Activated naive CD8-positive, alpha-beta T cell treated with anti-CD3 and anti-CD28 coated beads for 36 hours (primary cell): Measurements from ENCODE around the gene TNFRSF18. TPM values are rescaled to one million over a fixed set of nuclear protein-coding genes. Genes with fewer than 3 reads are reported as not detected.
"Not testable (repeated sequence)": the region's sequence is repeated elsewhere in the genome, so short reads cannot be mapped to it uniquely, and the experiment has no call there.

Experiments used
- DNase-seq: peaks from one replicate; pipeline ENCODE4 v3.0.0; 2021
- H3K27ac Mint-ChIP-seq: one replicate; pipeline ENCODE4 v1.8.0; 2022; ENCODE audit warnings: mild to moderate bottlenecking, moderate library complexity, mixed read lengths
- H3K27me3 Mint-ChIP-seq: one replicate; pipeline ENCODE4 v1.8.0; 2022; ENCODE audit warnings: mild to moderate bottlenecking, mixed read lengths
- H3K36me3 Mint-ChIP-seq: one replicate; pipeline ENCODE4 v1.8.0; 2021; ENCODE audit warnings: mild to moderate bottlenecking, mixed read lengths
- H3K4me1 Mint-ChIP-seq: one replicate; pipeline ENCODE4 v1.8.0; 2021; ENCODE audit warnings: mixed read lengths
- H3K4me3 Mint-ChIP-seq: one replicate; pipeline ENCODE4 v1.8.0; 2022; ENCODE audit warnings: mild to moderate bottlenecking, moderate library complexity, mixed read lengths
- H3K9me3 Mint-ChIP-seq: one replicate; pipeline ENCODE4 v1.8.0; 2022; ENCODE audit warnings: mixed read lengths
- total RNA-seq, 2 experiments: library from RNA; stranded (reverse); gene quantifications; one replicate each; pipeline ENCODE4 v1.2.3, GENCODE V29; 2021

The TNFRSF18 gene, protein sequence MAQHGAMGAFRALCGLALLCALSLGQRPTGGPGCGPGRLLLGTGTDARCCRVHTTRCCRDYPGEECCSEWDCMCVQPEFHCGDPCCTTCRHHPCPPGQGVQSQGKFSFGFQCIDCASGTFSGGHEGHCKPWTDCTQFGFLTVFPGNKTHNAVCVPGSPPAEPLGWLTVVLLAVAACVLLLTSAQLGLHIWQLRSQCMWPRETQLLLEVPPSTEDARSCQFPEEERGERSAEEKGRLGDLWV
- total RNA-seq, result 10 to 100 TPM; 52.5 to 53.3 TPM

DNA sequence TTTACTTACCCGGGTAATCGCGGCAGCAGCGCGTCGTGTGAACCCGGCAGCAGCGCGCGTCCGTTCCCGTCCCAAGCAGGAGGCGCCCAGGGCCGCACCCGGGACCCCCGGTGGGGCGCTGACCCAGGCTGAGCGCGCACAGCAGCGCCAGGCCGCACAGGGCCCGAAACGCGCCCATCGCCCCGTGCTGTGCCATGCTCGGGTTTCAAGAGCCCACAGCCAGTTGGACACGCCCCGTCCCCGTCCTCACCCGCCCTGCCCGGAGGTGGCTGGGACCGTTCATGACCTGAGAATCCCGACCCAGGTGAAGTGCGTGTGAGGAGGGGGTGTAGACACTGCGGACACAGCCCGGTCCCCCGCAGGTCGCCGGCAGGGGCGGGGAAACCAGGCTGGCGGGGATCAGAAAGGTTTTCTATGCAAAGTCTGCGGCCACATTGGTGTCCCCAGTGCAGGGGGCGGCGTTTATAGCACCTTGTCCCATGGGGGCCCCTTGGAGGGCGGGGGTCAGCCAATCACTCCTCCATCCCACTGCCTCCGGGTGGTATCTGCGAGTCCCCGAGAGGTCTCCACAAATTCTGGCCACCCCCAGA lies at the start of gene TNFRSF18:
Gene TNFRSF18 (minus strand): TSS at position 217 of the 590 bp plus-strand sequence. CDS start 21 bp downstream, at position 196.
- Mint-ChIP-seq H3K27ac (peak within 1 kb of the TSS; percentile 67), H3K27me3 (no peaks in the 10 kb centered on the region), H3K9me3 (no peaks in the 10 kb centered on the region), H3K4me3 (peak within 1 kb of the TSS; percentile 78), H3K36me3 (peaks cover 5% of the 10 kb centered on the region), H3K4me1 (peaks cover 26% of the 10 kb centered on the region)
- peak; percentile 56 for DNase-seq

DNA sequence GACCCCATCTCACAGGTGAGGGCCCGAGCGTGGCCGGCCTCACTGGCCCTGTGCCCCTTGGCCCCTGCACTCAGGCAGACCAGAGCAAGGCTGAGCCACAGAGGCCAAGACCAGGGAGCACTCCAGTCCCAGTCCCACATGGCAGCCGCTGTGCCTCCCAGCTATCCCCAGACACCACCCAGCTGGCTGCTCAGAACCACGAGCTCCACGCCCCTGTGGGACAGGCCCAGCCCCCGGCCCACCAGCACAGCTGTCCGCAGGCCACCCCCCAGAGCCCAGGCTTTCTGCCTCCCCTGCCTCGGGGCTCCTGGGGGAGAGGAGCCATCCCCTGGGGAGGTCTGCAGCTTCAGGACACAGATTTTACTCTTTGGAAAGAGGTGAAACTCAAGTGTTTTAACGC lies 49.2 kb upstream of the TNFRSF18 start:
- Mint-ChIP-seq H3K27ac (no peak overlapping the region), H3K4me1 (peaks cover 8% of the 10 kb centered on the region), H3K9me3 (no peaks in the 10 kb centered on the region), H3K36me3 (peaks cover 35% of the 10 kb centered on the region), H3K4me3 (no peak overlapping the region), H3K27me3 (no peaks in the 10 kb centered on the region)
- no peak for DNase-seq

DNA sequence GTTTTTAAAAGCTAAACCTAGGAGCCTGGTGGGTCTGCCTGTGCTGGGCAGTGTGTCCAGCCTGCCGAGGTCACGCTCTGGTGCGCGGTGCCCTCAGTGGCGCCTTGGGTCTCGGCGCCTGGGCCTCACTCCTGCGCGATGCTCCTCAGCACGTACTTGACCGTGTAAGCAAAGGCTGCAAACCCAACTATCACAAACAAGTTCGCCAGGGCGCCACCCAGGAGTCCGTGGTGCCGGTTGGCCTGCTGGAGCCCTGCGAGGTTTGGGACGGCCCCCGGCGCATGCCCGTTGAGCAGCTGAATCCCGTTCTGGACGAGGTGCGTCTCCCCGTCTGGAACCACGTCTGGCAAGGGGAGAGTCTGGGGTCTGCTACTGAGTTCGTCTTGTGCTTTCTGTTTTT lies 48.7 kb upstream of the TNFRSF18 start:
- H3K9me3 Mint-ChIP-seq, result no peaks in the 10 kb centered on the region
- H3K4me1 Mint-ChIP-seq, result peaks cover 11% of the 10 kb centered on the region
- H3K27me3 Mint-ChIP-seq, result no peaks in the 10 kb centered on the region
- no peak overlapping the region for H3K27ac Mint-ChIP-seq
- H3K36me3 Mint-ChIP-seq, result peaks cover 35% of the 10 kb centered on the region
- DNase-seq, result no peak
- H3K4me3 Mint-ChIP-seq, result no peak overlapping the region

DNA sequence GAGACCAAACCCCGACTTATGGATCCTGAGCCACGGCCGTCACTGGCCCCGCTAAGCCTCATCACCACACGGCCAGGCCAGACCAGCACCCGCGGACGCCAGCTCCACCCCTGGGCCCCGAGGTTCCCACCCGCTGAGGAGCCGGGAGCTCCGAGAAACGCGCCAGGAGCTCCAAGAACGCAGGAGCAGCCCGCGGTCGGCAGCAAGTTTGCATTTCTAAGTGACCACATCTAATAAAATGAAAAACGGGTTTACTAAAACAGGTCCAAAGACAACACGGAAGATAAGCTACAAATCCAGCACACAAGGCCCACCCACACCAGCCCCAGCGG lies 48.2 kb upstream of the TNFRSF18 start:
- H3K36me3 Mint-ChIP-seq, result peaks cover 32% of the 10 kb centered on the region
- H3K27me3 Mint-ChIP-seq, result no peaks in the 10 kb centered on the region
- H3K4me3 Mint-ChIP-seq, result no peak overlapping the region
- H3K4me1 Mint-ChIP-seq, result peaks cover 13% of the 10 kb centered on the region
- no peak overlapping the region for H3K27ac Mint-ChIP-seq
- H3K9me3 Mint-ChIP-seq, result no peaks in the 10 kb centered on the region
- DNase-seq, result no peak

DNA sequence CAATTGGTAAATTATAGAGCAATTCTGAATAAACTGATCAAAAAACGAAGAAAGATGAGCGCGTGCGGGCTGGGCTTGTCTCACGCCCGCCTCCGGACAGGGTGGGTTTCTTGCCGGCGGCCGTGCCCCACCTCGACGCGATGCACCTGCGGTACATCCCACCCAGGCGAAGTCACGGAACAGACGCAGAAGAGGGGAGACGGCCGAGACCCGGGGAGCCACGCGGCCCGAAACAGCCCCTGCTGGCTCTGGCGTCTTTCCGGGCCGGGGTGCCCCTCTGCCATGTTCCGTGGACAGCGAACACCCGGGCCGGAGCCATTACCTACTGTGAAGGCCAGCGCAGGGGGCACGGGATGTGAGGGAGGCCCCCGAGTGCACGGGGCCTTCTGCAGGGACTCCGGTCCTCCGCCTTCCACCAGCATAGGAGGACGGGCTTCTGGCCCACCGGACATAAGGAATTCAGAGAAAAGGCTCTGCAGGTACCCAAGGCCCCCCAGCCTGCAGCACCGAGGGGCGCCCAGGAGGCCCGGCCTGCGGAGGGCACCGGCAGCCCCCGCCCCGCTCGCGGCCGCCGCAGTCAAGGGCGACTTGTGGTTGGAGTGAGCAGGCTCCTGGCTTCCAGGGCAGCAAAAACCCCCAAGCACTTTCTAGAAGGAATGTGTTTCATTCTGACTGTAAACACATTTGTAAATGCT lies 47.7 kb upstream of the TNFRSF18 start:
- Mint-ChIP-seq H3K36me3 (peaks cover 29% of the 10 kb centered on the region), H3K9me3 (no peaks in the 10 kb centered on the region), H3K4me3 (no peak overlapping the region), H3K4me1 (peaks cover 14% of the 10 kb centered on the region), H3K27me3 (no peaks in the 10 kb centered on the region), H3K27ac (no peak overlapping the region)
- no peak for DNase-seq

DNA sequence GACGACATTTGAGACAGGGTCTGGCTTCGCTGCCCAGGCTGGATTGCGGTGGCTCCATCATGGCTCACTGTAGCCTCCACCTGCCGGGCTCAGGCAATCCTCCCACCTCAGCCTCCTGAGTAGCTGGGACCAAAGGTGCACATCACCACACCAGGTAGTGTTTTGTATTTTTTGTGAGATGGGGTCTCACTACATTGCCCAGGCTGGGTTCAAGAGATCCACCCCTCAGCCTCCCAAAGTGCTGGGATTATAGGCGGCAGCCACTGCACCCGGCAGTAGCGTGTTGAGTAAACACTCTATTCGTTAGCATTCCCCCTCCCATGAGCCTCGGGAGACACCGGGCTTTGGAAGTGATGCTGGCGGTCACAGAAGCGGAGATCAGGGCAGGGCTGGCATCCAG lies 46.9 kb upstream of the TNFRSF18 start:
- H3K36me3 Mint-ChIP-seq, result peaks cover 26% of the 10 kb centered on the region
- no peak overlapping the region for H3K4me3 Mint-ChIP-seq
- H3K27ac Mint-ChIP-seq, result peak overlapping the region; percentile 38
- no peak for DNase-seq
- H3K9me3 Mint-ChIP-seq, result no peaks in the 10 kb centered on the region
- H3K27me3 Mint-ChIP-seq, result no peaks in the 10 kb centered on the region
- H3K4me1 Mint-ChIP-seq, result peaks cover 14% of the 10 kb centered on the region

DNA sequence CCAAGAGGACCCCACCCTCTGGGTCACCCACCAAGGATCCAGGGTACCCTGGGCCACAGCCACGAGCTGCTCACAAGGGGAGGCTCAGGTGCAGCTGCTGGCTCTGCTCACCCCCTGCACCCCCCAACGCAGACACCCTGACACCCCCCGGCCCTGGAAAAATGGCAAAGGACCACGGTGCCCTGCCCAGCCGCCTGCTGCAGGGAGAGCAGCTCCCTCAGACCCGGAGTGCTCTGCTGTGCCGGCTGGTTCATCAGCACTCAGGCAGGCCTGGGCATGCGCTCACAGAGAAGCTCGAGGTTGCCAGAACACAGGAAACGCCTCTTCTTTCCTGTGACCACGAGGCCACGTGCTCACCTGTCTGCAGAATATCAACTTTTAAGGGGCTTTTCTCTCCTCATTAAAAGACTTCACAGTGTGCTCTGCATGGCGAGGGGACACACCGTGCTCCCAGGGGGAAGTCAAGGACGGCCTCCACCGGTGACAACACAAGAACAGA lies 44.4 kb upstream of the TNFRSF18 start:
- Mint-ChIP-seq H3K27ac (peak overlapping the region; percentile 93), H3K27me3 (no peaks in the 10 kb centered on the region), H3K4me1 (peaks cover 14% of the 10 kb centered on the region), H3K4me3 (peak overlapping the region; percentile 54), H3K36me3 (peaks cover 21% of the 10 kb centered on the region), H3K9me3 (no peaks in the 10 kb centered on the region)
- DNase-seq, result peak; percentile 81

DNA sequence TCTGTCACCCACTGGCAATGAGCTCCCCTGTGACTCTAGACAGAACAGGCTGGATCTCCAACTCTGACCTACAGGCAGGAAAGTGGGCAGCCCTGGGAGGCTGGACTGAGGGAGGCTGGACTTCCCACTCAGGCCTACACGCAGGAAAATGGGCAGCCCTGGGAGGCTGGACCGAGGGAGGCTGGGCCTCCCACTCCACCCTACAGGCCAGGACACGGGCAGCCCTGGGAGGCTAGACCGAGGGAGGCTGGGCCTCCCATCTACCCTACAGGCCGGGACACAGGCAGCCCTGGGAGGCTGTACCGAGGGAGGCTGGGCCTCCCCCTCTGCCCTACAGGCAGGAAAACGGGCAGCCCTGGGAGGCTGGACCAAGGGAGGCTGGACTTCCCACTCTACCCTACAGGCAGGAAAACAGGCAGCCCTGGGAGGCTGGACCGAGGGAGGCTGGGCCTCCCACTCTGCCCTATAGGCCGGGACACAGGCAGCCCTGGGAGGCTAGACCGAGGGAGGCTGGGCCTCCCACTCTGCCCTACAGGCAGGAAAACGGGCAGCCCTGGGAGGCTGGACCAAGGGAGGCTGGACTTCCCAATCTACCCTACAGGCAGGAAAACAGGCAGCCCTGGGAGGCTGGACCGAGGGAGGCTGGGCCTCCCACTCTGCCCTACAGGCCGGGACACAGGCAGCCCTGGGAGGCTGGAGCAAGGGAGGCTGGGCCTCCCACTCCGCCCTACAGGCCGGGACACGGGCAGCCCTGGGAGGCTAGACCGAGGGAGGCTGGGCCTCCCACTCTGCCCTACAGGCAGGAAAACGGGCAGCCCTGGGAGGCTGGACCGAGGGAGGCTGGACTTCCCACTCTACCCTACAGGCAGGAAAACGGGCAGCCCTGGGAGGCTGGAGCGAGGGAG lies 41.9 kb upstream of the TNFRSF18 start:
- H3K27me3 Mint-ChIP-seq, H3K4me3 Mint-ChIP-seq, DNase-seq, H3K9me3 Mint-ChIP-seq, H3K27ac Mint-ChIP-seq: not testable (repeated sequence)
- peaks cover 14% of the 10 kb centered on the region for H3K4me1 Mint-ChIP-seq
- peaks cover 18% of the 10 kb centered on the region for H3K36me3 Mint-ChIP-seq

DNA sequence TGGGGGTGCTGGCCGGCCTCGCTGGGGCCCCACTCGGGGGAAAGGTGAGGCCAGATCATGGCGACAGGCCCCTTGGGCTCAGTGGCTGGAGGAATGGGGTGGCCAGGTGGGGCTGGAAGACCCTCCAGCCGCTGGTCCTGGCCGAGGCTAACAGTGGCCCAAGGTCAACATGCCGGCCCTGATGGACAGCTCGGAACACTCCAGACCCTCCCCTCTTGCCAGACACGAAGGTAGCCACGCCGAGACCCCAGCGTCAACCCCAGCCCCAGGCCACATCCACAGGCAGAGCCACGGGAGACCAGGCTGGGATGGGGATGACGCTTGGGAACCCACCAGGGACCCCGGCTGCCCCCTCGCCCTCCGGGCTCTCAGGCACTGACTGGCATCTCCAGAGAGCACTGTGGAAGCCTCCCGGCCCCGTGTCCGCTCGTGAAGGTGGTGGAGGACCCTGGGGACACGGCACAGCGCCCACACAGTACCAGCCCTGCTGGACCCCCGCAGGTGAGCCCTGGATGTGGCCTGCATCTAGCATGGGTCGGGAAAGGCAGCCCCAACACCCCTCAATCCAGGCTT lies 41.0 kb upstream of the TNFRSF18 start:
- peaks cover 12% of the 10 kb centered on the region for H3K36me3 Mint-ChIP-seq
- no peak for DNase-seq
- no peaks in the 10 kb centered on the region for H3K9me3 Mint-ChIP-seq
- peaks cover 14% of the 10 kb centered on the region for H3K4me1 Mint-ChIP-seq
- no peak overlapping the region for H3K27ac Mint-ChIP-seq
- H3K4me3 Mint-ChIP-seq, result no peak overlapping the region
- H3K27me3 Mint-ChIP-seq, result no peaks in the 10 kb centered on the region

DNA sequence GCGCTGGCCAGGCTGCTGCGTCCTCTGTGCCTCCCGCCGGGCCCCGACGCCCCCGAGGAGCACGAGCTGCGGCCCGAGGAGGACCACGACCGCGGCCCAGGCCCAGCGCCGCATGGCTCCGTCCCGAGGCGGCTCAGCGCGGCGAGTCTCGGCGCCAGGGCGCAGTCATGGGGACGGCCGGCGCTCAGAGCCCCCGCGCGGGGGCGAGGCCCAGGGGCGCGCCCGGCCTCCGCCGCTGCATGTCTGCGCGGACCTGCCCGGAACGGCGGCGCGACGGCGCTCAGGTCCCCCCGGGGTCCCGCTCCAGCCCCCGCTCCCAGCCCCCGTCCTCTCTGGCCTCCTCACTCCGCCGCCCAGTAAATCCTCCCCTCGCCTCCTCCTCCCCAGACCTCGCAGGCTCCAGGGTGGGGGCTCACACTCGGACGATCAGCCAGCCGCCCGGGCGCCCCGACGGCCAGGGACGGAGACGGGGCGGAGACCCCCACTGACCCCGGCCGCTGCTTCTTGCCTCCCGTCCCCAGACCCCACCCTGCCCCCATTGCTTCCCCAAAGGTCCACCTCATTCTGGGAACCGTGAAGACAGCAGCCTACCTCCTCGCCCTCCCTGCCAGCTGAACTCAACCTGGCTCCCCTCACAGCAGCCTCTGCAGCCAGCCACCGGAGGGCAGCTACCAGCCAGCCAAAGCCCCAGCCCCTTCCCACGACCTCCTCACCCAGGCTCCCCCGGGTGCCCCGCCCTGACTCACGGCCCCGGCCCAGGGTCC lies 40.4 kb upstream of the TNFRSF18 start, which contains the start of gene C1QTNF12:
Gene C1QTNF12 (minus strand): TSS at position 146 of the 764 bp plus-strand sequence. CDS start 32 bp downstream, at position 114.
- no peak for DNase-seq
- Mint-ChIP-seq H3K4me3 (no peak within 1 kb of the TSS), H3K4me1 (peaks cover 14% of the 10 kb centered on the region), H3K27ac (no peak within 1 kb of the TSS), H3K36me3 (peaks cover 8% of the 10 kb centered on the region), H3K27me3 (no peaks in the 10 kb centered on the region), H3K9me3 (no peaks in the 10 kb centered on the region)

DNA sequence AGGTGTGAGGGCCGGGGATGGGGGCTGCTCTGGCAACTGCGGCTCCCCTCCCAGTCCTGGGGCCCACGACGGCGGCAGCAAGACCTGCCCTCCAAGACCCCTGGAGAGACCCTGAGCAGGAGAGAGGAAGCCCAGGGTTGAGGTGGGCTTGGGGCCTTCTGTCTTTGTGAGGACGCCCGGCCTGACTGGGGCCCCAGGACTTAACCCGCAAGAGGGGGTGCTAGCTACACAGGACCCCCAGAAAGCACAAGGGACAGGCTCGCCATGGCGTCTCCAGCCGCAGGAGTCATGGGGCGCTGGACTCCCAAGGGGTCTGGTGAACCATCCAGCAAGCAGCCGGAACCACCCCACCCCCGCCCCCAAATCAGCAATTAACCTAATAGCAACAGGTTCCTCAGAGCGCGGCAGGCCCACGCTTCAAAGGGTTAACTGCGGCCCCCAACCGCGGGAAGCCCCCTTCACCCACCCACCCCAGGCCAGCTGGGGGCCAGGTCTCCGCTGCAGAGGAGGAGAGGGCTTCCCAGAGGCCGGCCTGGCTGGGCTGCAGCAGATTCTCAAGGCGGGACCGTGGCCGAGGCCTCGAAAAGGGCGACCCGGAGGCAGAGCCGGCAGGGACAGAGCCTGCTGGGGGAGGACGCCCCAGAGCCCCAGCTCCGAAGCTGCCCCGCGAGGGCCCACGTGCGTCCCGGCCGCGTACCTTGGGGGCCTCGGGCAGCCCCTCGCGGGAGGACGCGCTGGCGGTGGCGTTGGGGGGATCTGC lies 39.6 kb upstream of the TNFRSF18 start:
- H3K4me3 Mint-ChIP-seq, result no peak overlapping the region
- H3K9me3 Mint-ChIP-seq, result no peaks in the 10 kb centered on the region
- H3K36me3 Mint-ChIP-seq, result peaks cover 6% of the 10 kb centered on the region
- H3K27ac Mint-ChIP-seq, result no peak overlapping the region
- H3K4me1 Mint-ChIP-seq, result peaks cover 11% of the 10 kb centered on the region
- no peak for DNase-seq
- H3K27me3 Mint-ChIP-seq, result no peaks in the 10 kb centered on the region

DNA sequence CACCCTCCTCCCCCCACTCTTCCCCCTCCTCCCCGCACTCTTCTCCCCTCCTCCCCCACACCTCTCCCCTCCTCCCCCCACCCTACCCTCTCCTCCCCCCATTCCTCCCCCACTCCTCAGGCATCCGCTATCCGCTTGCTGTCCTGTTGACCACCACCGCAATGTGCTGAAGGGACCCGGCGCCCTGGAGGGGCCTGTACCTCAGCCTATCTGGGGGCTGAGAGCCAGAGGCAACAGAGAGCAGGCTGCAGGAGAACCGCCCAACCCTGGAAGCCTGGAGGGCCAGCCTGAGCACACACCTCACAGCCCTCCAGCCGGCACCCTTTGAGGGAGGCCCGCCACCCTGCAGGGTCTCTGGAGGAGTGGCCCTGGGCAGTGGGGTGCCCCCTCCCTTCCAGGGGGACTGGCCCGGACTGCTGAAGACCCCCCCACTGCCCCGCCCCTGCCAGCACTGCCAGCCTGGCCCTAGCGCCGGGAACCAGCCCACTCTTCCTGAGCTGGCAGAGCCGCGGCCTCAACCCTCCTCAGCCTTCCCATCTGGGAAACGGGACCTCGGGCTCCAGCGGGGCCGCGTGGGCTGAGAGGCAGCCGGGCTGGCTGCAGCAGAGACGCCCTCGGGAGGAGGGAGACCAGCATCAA lies 38.9 kb upstream of the TNFRSF18 start:
- H3K36me3 Mint-ChIP-seq, result peaks cover 3% of the 10 kb centered on the region
- H3K4me1 Mint-ChIP-seq, result peaks cover 7% of the 10 kb centered on the region
- H3K27me3 Mint-ChIP-seq, result no peaks in the 10 kb centered on the region
- H3K27ac Mint-ChIP-seq, result no peak overlapping the region
- no peak for DNase-seq
- H3K4me3 Mint-ChIP-seq, result no peak overlapping the region
- H3K9me3 Mint-ChIP-seq, result no peaks in the 10 kb centered on the region

DNA sequence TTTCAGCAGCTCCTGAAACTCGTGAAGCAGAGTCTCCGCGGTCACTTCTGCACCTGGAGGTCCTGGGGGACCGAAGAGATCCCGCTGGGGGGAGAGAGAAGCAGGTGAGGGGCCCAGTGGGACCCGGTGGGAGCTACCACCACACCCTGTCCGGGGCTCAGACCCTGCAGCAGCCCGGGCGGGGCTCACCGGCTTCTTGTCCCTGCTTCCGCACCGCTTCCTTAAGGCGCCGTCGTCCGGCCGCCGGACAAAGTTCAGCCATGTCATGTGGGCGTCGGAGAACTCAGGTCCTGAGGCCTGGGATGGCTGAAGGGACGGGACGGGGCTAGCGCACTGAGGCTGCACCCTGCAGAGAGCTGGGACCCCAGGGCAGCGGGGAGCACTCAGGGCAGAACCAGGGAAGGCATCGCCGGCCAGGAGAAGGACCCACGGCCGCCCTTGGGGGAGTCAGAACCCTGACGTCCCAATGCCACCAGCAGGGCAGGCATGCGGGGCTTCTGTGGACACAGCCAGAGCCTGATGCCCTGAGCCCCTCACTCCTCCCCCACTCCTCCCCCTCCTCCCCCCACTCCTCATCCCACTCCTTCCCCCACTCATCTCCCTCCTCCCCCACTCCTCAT lies 37.9 kb upstream of the TNFRSF18 start:
- no peaks in the 10 kb centered on the region for H3K36me3 Mint-ChIP-seq
- H3K27me3 Mint-ChIP-seq, result no peaks in the 10 kb centered on the region
- DNase-seq, result no peak
- H3K4me3 Mint-ChIP-seq, result no peak overlapping the region
- no peak overlapping the region for H3K27ac Mint-ChIP-seq
- H3K9me3 Mint-ChIP-seq, result no peaks in the 10 kb centered on the region
- no peaks in the 10 kb centered on the region for H3K4me1 Mint-ChIP-seq
